ENCODE measurements around the gene HBA1.

The HBA1 gene

DNA sequence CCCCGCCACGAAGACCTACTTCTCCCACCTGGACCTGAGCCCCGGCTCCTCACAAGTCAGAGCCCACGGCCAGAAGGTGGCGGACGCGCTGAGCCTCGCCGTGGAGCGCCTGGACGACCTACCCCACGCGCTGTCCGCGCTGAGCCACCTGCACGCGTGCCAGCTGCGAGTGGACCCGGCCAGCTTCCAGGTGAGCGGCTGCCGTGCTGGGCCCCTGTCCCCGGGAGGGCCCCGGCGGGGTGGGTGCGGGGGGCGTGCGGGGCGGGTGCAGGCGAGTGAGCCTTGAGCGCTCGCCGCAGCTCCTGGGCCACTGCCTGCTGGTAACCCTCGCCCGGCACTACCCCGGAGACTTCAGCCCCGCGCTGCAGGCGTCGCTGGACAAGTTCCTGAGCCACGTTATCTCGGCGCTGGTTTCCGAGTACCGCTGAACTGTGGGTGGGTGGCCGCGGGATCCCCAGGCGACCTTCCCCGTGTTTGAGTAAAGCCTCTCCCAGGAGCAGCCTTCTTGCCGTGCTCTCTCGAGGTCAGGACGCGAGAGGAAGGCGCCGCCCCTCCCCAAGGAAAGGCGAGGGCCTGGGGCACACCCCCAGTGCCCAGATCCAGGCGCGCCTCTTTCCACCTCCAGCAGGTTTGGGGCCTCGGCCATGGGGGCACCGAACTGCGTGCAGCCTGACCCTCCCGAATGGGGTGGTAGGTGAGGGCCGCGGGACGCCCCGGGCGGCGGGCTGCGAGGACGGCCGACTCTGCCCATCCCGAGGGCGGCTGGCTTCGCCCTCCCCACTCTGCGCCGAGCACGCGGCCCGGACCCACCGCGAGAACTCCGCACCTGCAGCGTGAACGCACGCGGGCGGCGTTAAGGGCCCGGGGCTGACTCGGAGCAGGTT is 4.4 kb downstream of the HBA1 start:
- TF ChIP-seq, protein P1, sequence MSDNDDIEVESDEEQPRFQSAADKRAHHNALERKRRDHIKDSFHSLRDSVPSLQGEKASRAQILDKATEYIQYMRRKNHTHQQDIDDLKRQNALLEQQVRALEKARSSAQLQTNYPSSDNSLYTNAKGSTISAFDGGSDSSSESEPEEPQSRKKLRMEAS (IDR thresholded peaks at IDR 0.05), result peak; percentile 99
- 0 out of 2 replicates have a peak, but pooled peaks have one; percentile 25 for TF ChIP-seq YY1 (IDR thresholded peaks at IDR 0.05; ENCODE audit: low read depth)
- TF ChIP-seq CREB1 (IDR thresholded peaks at IDR 0.05; ENCODE audit: low read depth), result no peak
- no peak for TF ChIP-seq ZBTB7A (IDR thresholded peaks at IDR 0.05; ENCODE audit: low read depth)
- TF ChIP-seq TAF1 (IDR thresholded peaks at IDR 0.05; ENCODE audit: low read depth), result no peak
- TF ChIP-seq USF1 (IDR thresholded peaks at IDR 0.05), result no peak
- TF ChIP-seq RAD21 (IDR thresholded peaks at IDR 0.05; ENCODE audit: low read depth), result peak; percentile 72; the same call in 1 of the 2 replicates
- TF ChIP-seq EP300 (IDR thresholded peaks at IDR 0.05; ENCODE audit: borderline replicate concordance), result no peak
- TF ChIP-seq, protein P2, sequence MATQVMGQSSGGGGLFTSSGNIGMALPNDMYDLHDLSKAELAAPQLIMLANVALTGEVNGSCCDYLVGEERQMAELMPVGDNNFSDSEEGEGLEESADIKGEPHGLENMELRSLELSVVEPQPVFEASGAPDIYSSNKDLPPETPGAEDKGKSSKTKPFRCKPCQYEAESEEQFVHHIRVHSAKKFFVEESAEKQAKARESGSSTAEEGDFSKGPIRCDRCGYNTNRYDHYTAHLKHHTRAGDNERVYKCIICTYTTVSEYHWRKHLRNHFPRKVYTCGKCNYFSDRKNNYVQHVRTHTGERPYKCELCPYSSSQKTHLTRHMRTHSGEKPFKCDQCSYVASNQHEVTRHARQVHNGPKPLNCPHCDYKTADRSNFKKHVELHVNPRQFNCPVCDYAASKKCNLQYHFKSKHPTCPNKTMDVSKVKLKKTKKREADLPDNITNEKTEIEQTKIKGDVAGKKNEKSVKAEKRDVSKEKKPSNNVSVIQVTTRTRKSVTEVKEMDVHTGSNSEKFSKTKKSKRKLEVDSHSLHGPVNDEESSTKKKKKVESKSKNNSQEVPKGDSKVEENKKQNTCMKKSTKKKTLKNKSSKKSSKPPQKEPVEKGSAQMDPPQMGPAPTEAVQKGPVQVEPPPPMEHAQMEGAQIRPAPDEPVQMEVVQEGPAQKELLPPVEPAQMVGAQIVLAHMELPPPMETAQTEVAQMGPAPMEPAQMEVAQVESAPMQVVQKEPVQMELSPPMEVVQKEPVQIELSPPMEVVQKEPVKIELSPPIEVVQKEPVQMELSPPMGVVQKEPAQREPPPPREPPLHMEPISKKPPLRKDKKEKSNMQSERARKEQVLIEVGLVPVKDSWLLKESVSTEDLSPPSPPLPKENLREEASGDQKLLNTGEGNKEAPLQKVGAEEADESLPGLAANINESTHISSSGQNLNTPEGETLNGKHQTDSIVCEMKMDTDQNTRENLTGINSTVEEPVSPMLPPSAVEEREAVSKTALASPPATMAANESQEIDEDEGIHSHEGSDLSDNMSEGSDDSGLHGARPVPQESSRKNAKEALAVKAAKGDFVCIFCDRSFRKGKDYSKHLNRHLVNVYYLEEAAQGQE (IDR thresholded peaks at IDR 0.05; ENCODE audit: low read depth), result no peak
- no peak for TF ChIP-seq FOXM1 (IDR thresholded peaks at IDR 0.05; ENCODE audit: borderline replicate concordance, low read depth)
- TF ChIP-seq CEBPB (IDR thresholded peaks at IDR 0.05), result no peak
- TF ChIP-seq EGR1 (IDR thresholded peaks at IDR 0.05), result no peak
- peak; percentile 28; the same call in 1 of the 2 replicates for TF ChIP-seq TCF12 (IDR thresholded peaks at IDR 0.05; ENCODE audit: low read depth)
- no peak for TF ChIP-seq NFIC (IDR thresholded peaks at IDR 0.05)
- TF ChIP-seq TEAD4 (IDR thresholded peaks at IDR 0.05), result 0 out of 2 replicates have a peak, but pooled peaks have one; percentile 9

- no peak for TF ChIP-seq CREB1 (IDR thresholded peaks at IDR 0.05; ENCODE audit: low read depth)
Observed at GRCh38 chr16:181565-182021, 5.1 kb downstream of the HBA1 start.

GRCh38 chr16:183005-183404 is 6.5 kb downstream of the HBA1 start:
- no peak for TF ChIP-seq TAF1 (IDR thresholded peaks at IDR 0.05; ENCODE audit: low read depth)
- no peak for TF ChIP-seq EGR1 (IDR thresholded peaks at IDR 0.05)
- TF ChIP-seq EP300 (IDR thresholded peaks at IDR 0.05; ENCODE audit: borderline replicate concordance), result no peak
- no peak for TF ChIP-seq YY1 (IDR thresholded peaks at IDR 0.05; ENCODE audit: low read depth)

DNA sequence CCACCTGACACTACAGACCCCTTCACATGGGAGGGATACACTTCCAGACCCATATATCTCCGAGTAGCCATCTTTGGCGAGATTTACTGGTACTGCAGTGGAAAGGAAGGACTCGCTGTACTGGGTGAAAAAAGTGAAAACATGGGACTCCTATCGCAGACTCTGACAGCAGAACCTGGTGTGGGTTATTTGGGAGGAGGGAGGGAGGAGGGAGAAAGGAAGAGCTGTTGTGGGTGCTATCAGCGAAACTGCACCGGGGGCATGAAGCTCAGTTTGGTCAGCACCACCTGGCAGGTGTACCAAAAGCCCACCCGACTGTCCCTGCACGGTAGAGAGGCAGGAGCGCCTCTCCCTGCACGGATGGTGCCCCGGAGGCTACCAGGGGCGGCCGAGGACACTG is 8.7 kb downstream of the HBA1 start:
- TF ChIP-seq ZBTB7A (IDR thresholded peaks at IDR 0.05; ENCODE audit: low read depth) (no peak), FOXM1 (IDR thresholded peaks at IDR 0.05; ENCODE audit: borderline replicate concordance, low read depth) (no peak), YY1 (IDR thresholded peaks at IDR 0.05; ENCODE audit: low read depth) (no peak), USF1 (IDR thresholded peaks at IDR 0.05) (no peak), NFIC (IDR thresholded peaks at IDR 0.05) (no peak), EGR1 (IDR thresholded peaks at IDR 0.05) (no peak), RAD21 (IDR thresholded peaks at IDR 0.05; ENCODE audit: low read depth) (no peak), CREB1 (IDR thresholded peaks at IDR 0.05; ENCODE audit: low read depth) (no peak), CEBPB (IDR thresholded peaks at IDR 0.05) (no peak), TAF1 (IDR thresholded peaks at IDR 0.05; ENCODE audit: low read depth) (no peak), TCF12 (IDR thresholded peaks at IDR 0.05; ENCODE audit: low read depth) (no peak), EP300 (IDR thresholded peaks at IDR 0.05; ENCODE audit: borderline replicate concordance) (no peak), TEAD4 (IDR thresholded peaks at IDR 0.05) (no peak)
- TF ChIP-seq, protein P2 (IDR thresholded peaks at IDR 0.05; ENCODE audit: low read depth), result no peak
- TF ChIP-seq, protein P1 (IDR thresholded peaks at IDR 0.05), result no peak

DNA sequence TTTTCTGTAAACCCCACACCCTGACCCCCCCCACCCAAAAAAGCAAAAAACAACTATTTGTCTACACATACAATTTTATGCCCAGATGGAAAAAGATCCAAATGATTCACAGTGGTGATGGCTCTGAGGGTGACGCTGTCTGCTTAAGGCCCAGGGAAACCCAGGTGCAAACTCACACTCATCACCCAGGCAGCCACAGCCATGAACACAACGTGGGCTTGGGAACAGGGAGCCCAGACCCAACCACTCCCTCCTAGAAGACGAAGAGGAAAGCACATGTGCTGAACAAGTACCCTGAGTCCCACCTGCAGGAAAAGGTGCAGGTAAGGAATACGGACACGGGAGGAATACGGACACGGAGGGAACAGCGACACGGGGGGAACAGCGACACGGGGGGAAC is 9.2 kb downstream of the HBA1 start:
- TF ChIP-seq TCF12 (IDR thresholded peaks at IDR 0.05; ENCODE audit: low read depth) (no peak), TEAD4 (IDR thresholded peaks at IDR 0.05) (no peak)

GRCh38 chr16:187330-187729 is 10.8 kb downstream of the HBA1 start:
- TF ChIP-seq, protein P2 (IDR thresholded peaks at IDR 0.05; ENCODE audit: low read depth), result no peak
- TF ChIP-seq YY1 (IDR thresholded peaks at IDR 0.05; ENCODE audit: low read depth), result no peak
- no peak for TF ChIP-seq TAF1 (IDR thresholded peaks at IDR 0.05; ENCODE audit: low read depth)
- no peak for TF ChIP-seq ZBTB7A (IDR thresholded peaks at IDR 0.05; ENCODE audit: low read depth)
- no peak for TF ChIP-seq TEAD4 (IDR thresholded peaks at IDR 0.05)
- TF ChIP-seq CEBPB (IDR thresholded peaks at IDR 0.05), result no peak
- TF ChIP-seq EGR1 (IDR thresholded peaks at IDR 0.05), result no peak
- TF ChIP-seq CREB1 (IDR thresholded peaks at IDR 0.05; ENCODE audit: low read depth), result no peak
- TF ChIP-seq TCF12 (IDR thresholded peaks at IDR 0.05; ENCODE audit: low read depth), result no peak
- no peak for TF ChIP-seq RAD21 (IDR thresholded peaks at IDR 0.05; ENCODE audit: low read depth)
- no peak for TF ChIP-seq USF1 (IDR thresholded peaks at IDR 0.05)
- TF ChIP-seq FOXM1 (IDR thresholded peaks at IDR 0.05; ENCODE audit: borderline replicate concordance, low read depth), result no peak
- no peak for TF ChIP-seq NFIC (IDR thresholded peaks at IDR 0.05)
- TF ChIP-seq, protein P1 (IDR thresholded peaks at IDR 0.05), result no peak
- no peak for TF ChIP-seq EP300 (IDR thresholded peaks at IDR 0.05; ENCODE audit: borderline replicate concordance)
